IMR-90 (cell line): ENCODE measurements around the gene GOLGA3. TPM values are rescaled to one million over a fixed set of nuclear protein-coding genes. Genes with fewer than 3 reads are reported as not detected.

Source experiments
- ATAC-seq: fragments of 200-7000 bp; cut with Tn5 transposase; 2 replicates; pipeline ENCODE4 v1.9.1; 2020; ENCODE audit warnings: low read depth, mild to moderate bottlenecking, moderate library complexity
- BruUV-seq: library from RNA; stranded (reverse); fragments of 400-500 nt; replicated peaks from 2 replicates; lab custom pipeline; 2021; lab: Mats Ljungman, UMichigan
- CTCF ChIA-PET: fragments of 300-600 bp; formaldehyde crosslinking; extraction: SDS; loops from one replicate; lab custom pipeline; 2021; ENCODE audit warnings: antibody characterized with exemption; lab: Yijun Ruan, JAX
- POLR2A ChIA-PET: fragments of 300-600 bp; sonication (Branson Sonifier 250); formaldehyde crosslinking; loops from one replicate; lab custom pipeline; 2022; ENCODE audit warnings: antibody characterized with exemption; ENCODE audit not compliant: unreplicated experiment; lab: Charles Lee
- DNase-seq: peaks from one replicate; pipeline ENCODE4 v3.0.0; 2013
- H2AFZ ChIP-seq: replicated peaks from 2 replicates; pipeline ENCODE3; 2013; ENCODE audit warnings: low read length, mild to moderate bottlenecking; ENCODE audit not compliant: poor library complexity
- H2AK5ac ChIP-seq: 2 replicates; pipeline ENCODE4 v1.6.1; 2013; ENCODE audit warnings: low read depth, low read length, inconsistent platforms
- H2AK9ac ChIP-seq: replicated peaks from 2 replicates; pipeline ENCODE3; 2013; ENCODE audit warnings: mild to moderate bottlenecking, low read depth, low read length, moderate library complexity; ENCODE audit not compliant: poor library complexity
- H2BK120ac ChIP-seq: 2 replicates; pipeline ENCODE4 v1.6.1; 2013; ENCODE audit warnings: low read depth, low read length, inconsistent platforms
- H2BK15ac ChIP-seq: 3 replicates; pipeline ENCODE4 v1.6.1; 2013; ENCODE audit warnings: low read depth, low read length, inconsistent platforms
- H2BK20ac ChIP-seq: 2 replicates; pipeline ENCODE4 v1.6.1; 2013; ENCODE audit warnings: low read depth, mild to moderate bottlenecking, inconsistent platforms, low read length, moderate library complexity
- H2BK5ac ChIP-seq: 2 replicates; pipeline ENCODE4 v1.6.1; 2013; ENCODE audit warnings: mild to moderate bottlenecking, low read depth, low read length, inconsistent platforms; ENCODE audit not compliant: poor library complexity, severe bottlenecking
- H3K14ac ChIP-seq: replicated peaks from 2 replicates; pipeline ENCODE4 v1.6.1; 2013; ENCODE audit warnings: low read depth, low read length, inconsistent platforms
- H3K18ac ChIP-seq: 2 replicates; pipeline ENCODE4 v1.6.1; 2013; ENCODE audit warnings: low read depth, low read length, control low read depth
- H3K23ac ChIP-seq: 2 replicates; pipeline ENCODE4 v1.6.1; 2013; ENCODE audit warnings: low read depth, low read length, inconsistent platforms
- H3K27ac ChIP-seq: 2 replicates; pipeline ENCODE4 v1.5.1; 2013; ENCODE audit warnings: mild to moderate bottlenecking, control low read depth, low read length; ENCODE audit not compliant: insufficient read depth
- H3K27me3 ChIP-seq: 2 replicates; pipeline ENCODE4 v1.6.1; 2013; ENCODE audit warnings: low read length; ENCODE audit not compliant: control insufficient read depth, insufficient read depth
- H3K36me3 ChIP-seq: 2 replicates; pipeline ENCODE4 v1.6.1; 2013; ENCODE audit warnings: low read length, mixed read lengths; ENCODE audit not compliant: control insufficient read depth, insufficient read depth
- H3K4ac ChIP-seq: 2 replicates; pipeline ENCODE4 v1.6.1; 2013; ENCODE audit warnings: low read depth, low read length, inconsistent platforms
- H3K4me1 ChIP-seq: 2 replicates; pipeline ENCODE4 v1.6.1; 2013; ENCODE audit warnings: low read length, mixed read lengths; ENCODE audit not compliant: control insufficient read depth, insufficient read depth
- H3K4me2 ChIP-seq: 2 replicates; pipeline ENCODE4 v1.6.1; 2013; ENCODE audit warnings: low read depth, mild to moderate bottlenecking, control low read depth, low read length, moderate library complexity
- H3K4me3 ChIP-seq: 2 replicates; pipeline ENCODE4 v1.5.1; 2013; ENCODE audit warnings: low read depth, mild to moderate bottlenecking, control low read depth, low read length, moderate library complexity; ENCODE audit not compliant: insufficient read depth
- H3K56ac ChIP-seq: 2 replicates; pipeline ENCODE4 v1.6.1; 2013; ENCODE audit warnings: low read length, inconsistent platforms; ENCODE audit not compliant: insufficient read depth; ENCODE audit errors: extremely low read depth
- H3K79me1 ChIP-seq, 2 experiments: 2 replicates each; pipeline ENCODE4 v1.6.1; 2013; ENCODE audit warnings: low read length in 2 of 2, inconsistent platforms in 1 of 2, low read depth in 1 of 2
- H3K9ac ChIP-seq: 2 replicates; pipeline ENCODE4 v1.6.1; 2013; ENCODE audit warnings: low read depth, low read length, control low read depth
- H3K9me1 ChIP-seq: 2 replicates; pipeline ENCODE4 v1.6.1; 2013; ENCODE audit warnings: low read length, inconsistent platforms; ENCODE audit not compliant: insufficient read depth
- H3K9me3 ChIP-seq: 2 replicates; pipeline ENCODE4 v1.6.1; 2013; ENCODE audit warnings: low read length; ENCODE audit not compliant: control insufficient read depth, insufficient read depth
- H4K20me1 ChIP-seq: 2 replicates; pipeline ENCODE4 v1.6.1; 2013; ENCODE audit warnings: low read length, inconsistent platforms; ENCODE audit not compliant: insufficient read depth
- H4K5ac ChIP-seq: 2 replicates; pipeline ENCODE4 v1.6.1; 2013; ENCODE audit warnings: mild to moderate bottlenecking, low read depth, low read length, control low read depth
- H4K8ac ChIP-seq, 2 experiments: 2 replicates each; pipeline ENCODE4 v1.6.1; 2013; ENCODE audit warnings: low read depth in 2 of 2, low read length in 2 of 2, control low read depth in 1 of 2, inconsistent platforms in 1 of 2
- H4K91ac ChIP-seq: 2 replicates; pipeline ENCODE4 v1.6.1; 2013; ENCODE audit warnings: low read depth, low read length, inconsistent platforms; ENCODE audit not compliant: insufficient read depth
- BHLHE40 ChIP-seq: fragments of 150-350 bp; IDR thresholded peaks from 2 replicates; pipeline ENCODE4 v1.6.1; 2016; ENCODE audit warnings: mild to moderate bottlenecking, low read depth, low read length
- CEBPB ChIP-seq: IDR thresholded peaks from 2 replicates; pipeline ENCODE4 v1.6.1; 2012; ENCODE audit warnings: low read depth, low read length, improper control_type of control experiment
- CHD1 ChIP-seq: IDR thresholded peaks from 2 replicates; pipeline ENCODE4 v1.6.1; 2012; ENCODE audit warnings: low read depth, low read length, improper control_type of control experiment
- FOS ChIP-seq: fragments of 150-350 bp; IDR thresholded peaks from 2 replicates; pipeline ENCODE4 v1.6.1; 2016; ENCODE audit warnings: low read depth, low read length
- POLR2A ChIP-seq: IDR thresholded peaks from 2 replicates; pipeline ENCODE4 v1.6.1; 2012; ENCODE audit warnings: mild to moderate bottlenecking, low read depth, low read length
- WGBS, 2 experiments: methylation state at CpG; one replicate each; pipeline versions ENCODE4 v1.1.5 to v1.1.7; 2013; ENCODE audit warnings: missing lambda C conversion rate in 2 of 2; ENCODE audit not compliant: insufficient read length in 1 of 2; ENCODE audit errors: extremely low coverage in 2 of 2; 5-methylcytosine and 5-hydroxymethylcytosine counted together
- dilution Hi-C: fragments of 300-500 bp; cut with HindIII; formaldehyde crosslinking; loops from one replicate; pipeline ENCODE4 v1.14.3; 2018; ENCODE audit warnings: low sequenced_read_pairs; ENCODE audit not compliant: unreplicated experiment
- in situ Hi-C: fragments of 300-500 bp; cut with MboI; formaldehyde crosslinking; loops from 3 replicates; pipeline ENCODE4 v1.14.3; 2019; ENCODE audit warnings: low sequenced_read_pairs, inconsistent platforms, mixed read lengths
- intact Hi-C: fragments of 100-400 bp; cut with micrococcal nuclease; formaldehyde crosslinking; loops from 2 replicates; pipeline ENCODE4 v1.10.0; 2022
- polyA plus RNA-seq, 3 experiments: library from polyadenylated mRNA; depleted of rRNA; stranded (reverse); fragments of >200 nt; gene quantifications; 2 replicates each; pipeline ENCODE4 v1.2.3, GENCODE V29; 2012; ENCODE audit warnings: low replicate concordance in 1 of 3
- total RNA-seq: library from RNA; depleted of rRNA; stranded (reverse); fragments of >200 nt; gene quantifications from 2 replicates; pipeline ENCODE4 v1.2.3, GENCODE V29; 2012

GOLGA3 gene
- total and polyA plus RNA-seq, 2 of the 4 experiments (the other 2 are of a cell fraction) = 39.6 to 99.8 TPM

DNA sequence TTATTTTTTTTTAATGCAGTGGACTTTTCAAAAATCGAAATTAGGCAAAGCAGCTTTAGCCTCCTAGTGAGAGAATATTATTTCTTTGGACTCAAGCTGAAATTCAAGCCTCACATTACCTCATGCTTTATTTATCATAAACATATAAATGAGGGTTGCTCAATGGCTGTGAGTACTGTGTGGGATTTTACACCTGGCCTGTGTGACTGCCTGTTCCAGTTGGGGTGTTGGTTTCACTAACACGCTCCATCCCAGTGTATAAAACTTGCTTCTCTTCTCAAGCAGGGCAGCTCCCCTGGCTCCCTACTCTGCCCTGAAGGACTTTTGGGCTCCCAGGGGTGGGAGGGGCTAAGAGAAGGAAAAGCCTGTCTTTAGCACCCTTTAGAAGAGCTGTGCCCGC lies 82.1 kb downstream of the GOLGA3 start:
- POLR2A ChIA-PET = no interaction called here
- H3K27ac ChIP-seq = no peak overlapping the region
- WGBS, 2 experiments = no CpG with 5 or more reads among the region's 3 CpGs

More for the DNA sequence above, 82.1 kb downstream of the GOLGA3 start:
- Histone ChIP-seq H4K5ac (no peak overlapping the region), H4K8ac (no peak overlapping the region), H4K20me1 (peaks cover 80% of the 10 kb centered on the region), H3K14ac (no peak overlapping the region), H3K56ac (no peak overlapping the region), H3K79me1 (peaks cover 44 to 82% of the 10 kb centered on the region in 2 experiments), H3K23ac (no peak overlapping the region), H4K91ac (no peak overlapping the region), H3K9ac (no peak overlapping the region), H3K4me2 (no peak overlapping the region), H3K4me3 (no peak overlapping the region), H3K18ac (no peak overlapping the region), H2BK15ac (no peak overlapping the region), H3K9me1 (peaks cover 5% of the 10 kb centered on the region), H3K4ac (no peak overlapping the region), H2AFZ (peak overlapping the region; percentile 43), H2AK9ac (peak overlapping the region; percentile 37), H3K9me3 (no peaks in the 10 kb centered on the region), H3K27me3 (no peaks in the 10 kb centered on the region), H2AK5ac (no peak overlapping the region), H3K4me1 (peaks cover 5% of the 10 kb centered on the region; the same call in 1 of the 2 replicates), H3K36me3 (peaks cover 72% of the 10 kb centered on the region), H2BK120ac (no peak overlapping the region), H2BK5ac (no peak overlapping the region), H2BK20ac (no peak overlapping the region)
- DNase-seq (peak; percentile 35), ATAC-seq (peak; percentile 64)
- in situ Hi-C loops = no loop called here
- CTCF ChIA-PET = no interaction called here
- intact Hi-C loops = no loop called here
- no TSS peak for BruUV-seq
- TF ChIP-seq POLR2A (no peak), CHD1 (no peak), BHLHE40 (no peak), FOS (no peak), CEBPB (0 out of 2 replicates have a peak, but pooled peaks have one; percentile 36)
- dilution Hi-C loops = no loop called here
